AG08396 (cell line): ENCODE measurements around the gene UHRF1.
"Not testable (repeated sequence)": the region's sequence is repeated elsewhere in the genome, so short reads cannot be mapped to it uniquely, and the experiment has no call there.

ENCODE experiments used
- DNase-seq: peaks from one replicate; pipeline ENCODE4 v3.0.0; 2012; ENCODE audit warnings: low spot score, mixed read lengths

The UHRF1 gene

GRCh38 chr19:4971816-4972495 is 62.7 kb downstream of the UHRF1 start:
- DNase-seq = no peak

- peak; percentile 50 for DNase-seq
These were observed 63.4 kb downstream of the UHRF1 start for GRCh38 chr19:4972509-4973230.

- no peak for DNase-seq
These were observed 65.7 kb downstream of the UHRF1 start for GRCh38 chr19:4974880-4975469.

- DNase-seq = not testable (repeated sequence)
These were observed 66.3 kb downstream of the UHRF1 start for GRCh38 chr19:4975601-4976000.

DNA sequence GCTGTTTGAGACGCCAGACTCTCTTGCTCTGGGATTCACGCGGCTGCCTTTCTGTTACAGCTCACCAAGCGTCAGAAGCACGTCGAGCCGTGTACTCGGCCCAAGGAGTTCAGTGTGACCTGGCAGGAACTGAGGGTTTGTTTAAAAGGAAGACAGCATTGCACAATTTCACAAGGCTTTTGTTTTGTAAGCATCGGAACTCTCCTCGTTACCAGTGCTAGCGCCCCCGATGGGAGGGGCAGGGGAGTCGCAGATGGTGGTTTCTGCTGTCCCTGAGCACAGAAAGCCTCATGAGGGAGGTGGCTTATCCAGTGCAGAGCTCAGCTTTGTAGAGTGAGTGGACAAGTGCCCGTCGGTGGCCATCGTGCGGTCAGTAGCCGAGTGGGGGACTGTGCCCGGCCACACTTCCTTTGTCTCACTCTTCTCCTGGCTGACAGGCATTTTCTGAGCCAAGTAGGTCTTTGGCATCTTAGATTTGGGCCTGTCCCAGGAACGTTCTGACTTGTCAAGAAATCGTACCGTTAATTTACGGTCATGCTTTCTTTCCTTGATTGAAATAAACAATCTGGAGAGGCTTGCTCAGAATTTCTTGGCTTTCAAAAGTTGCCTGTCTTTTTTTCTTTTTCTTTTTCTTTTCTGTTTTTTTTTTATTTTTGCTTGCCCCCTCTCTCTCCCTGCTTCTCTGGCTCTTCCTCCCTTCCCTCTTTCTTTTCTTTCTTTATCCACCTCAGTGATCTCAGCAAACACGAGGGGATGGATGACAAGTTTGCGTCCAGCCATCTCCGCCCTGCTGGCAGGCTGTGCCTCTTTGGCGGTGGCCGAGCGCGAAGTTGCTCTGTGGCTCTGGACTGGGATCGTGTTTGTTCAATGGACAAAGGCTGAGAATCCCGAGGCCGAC is 67.3 kb downstream of the UHRF1 start:
- peak; percentile 89 for DNase-seq

DNA sequence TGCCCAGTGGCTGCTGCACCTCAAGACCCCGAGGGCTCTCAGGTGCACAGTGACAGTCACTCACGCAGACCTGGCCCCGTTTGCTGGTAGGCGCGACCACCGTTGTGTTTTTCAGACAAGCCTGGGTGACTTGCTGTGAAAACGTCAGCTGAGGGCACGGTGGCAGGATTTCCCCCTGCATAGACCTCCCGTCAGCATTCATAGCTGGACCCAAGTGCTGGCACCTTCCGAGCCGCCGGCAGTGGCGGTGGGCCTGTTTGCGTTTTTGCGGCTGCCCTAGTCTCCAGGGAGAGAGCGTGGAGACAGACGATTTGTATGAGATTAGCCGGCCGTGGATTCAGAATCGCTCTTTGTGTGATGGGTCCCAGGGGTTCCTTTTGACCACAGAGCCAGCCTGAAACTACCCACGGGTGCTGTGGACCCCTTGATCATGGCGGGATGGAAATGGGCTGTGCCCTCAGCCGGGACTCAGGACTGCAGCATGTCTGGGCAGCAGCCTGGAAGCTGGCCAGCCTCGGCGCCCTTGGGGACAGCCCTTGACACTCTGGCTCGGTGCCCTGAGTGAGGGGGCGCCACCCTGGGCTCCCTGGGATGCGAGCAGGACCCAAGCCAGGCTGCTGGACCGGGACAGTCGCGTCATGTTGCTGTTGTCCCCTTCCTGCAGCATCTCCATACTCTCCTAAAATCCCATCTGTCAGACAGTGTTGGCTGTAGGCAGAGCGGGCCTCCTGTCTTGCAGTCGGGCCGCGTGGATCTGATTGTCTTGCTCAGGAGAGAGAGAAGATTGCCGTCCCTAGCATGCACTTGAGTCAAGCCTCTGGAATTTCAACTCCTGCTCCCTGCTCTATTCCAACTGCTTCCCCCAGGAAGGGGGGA is 68.2 kb downstream of the UHRF1 start:
- DNase-seq = peak; percentile 88

- no peak for DNase-seq
These were observed 70.0 kb downstream of the UHRF1 start for GRCh38 chr19:4979211-4979807.

GRCh38 chr19:4980067-4980466 is 70.8 kb downstream of the UHRF1 start:
- no peak for DNase-seq

- no peak for DNase-seq
These were observed 71.8 kb downstream of the UHRF1 start for GRCh38 chr19:4980838-4981680.

GRCh38 chr19:4981681-4981958 is 72.3 kb downstream of the UHRF1 start:
- no peak for DNase-seq

GRCh38 chr19:4983346-4984105 is 74.2 kb downstream of the UHRF1 start:
- no peak for DNase-seq

- DNase-seq = no peak
These were observed 74.7 kb downstream of the UHRF1 start for GRCh38 chr19:4984106-4984380.

DNA sequence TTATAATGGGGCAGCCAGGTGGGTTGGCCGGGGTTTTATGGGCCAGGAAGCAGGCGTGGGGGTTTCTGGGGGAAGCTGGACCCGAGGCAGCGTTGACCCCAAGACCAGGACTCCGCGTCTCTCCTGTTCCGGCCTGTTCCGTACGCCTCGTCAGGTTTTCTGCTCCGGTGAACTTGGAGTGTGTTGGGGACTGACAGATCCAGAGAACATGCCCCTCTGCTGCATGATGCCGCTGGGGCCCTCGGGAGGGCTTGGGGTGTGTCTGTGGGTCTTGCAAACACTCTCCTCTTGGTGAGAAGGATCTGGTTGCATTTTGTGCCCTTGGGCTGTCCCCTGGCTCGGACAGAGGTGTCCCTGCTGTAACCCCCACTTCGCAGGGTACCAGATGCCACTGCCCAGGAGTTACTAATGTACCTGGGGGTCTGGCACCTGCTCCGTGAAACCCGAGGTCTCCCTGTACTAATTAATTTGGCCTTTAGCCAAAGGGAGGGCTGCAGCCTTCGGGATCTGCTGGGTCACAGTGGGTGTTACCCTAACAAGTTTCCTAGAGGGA is 75.2 kb downstream of the UHRF1 start:
- DNase-seq = no peak

- DNase-seq = no peak
These were observed 76.3 kb downstream of the UHRF1 start for GRCh38 chr19:4985551-4985991.

DNA sequence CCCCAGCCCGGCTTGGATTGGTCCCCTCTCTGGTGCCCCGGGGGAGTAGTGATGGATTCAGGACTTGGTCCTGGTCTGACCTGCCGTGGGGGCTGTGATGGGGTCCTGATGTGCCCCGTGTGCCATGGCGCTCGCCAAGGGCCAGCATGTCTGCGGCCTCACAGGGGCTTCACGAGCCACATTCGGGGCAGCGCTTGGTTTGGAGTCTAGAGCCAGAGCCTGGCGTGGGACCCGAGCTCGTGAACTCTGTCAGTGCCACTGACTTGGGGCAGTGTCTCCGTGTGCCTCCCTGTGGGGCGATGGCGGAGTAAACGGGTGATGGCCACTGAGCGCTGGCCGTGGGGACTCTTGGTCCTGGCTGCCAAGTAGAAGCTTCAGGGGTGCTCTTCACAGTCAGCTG is 76.8 kb downstream of the UHRF1 start:
- no peak for DNase-seq

DNA sequence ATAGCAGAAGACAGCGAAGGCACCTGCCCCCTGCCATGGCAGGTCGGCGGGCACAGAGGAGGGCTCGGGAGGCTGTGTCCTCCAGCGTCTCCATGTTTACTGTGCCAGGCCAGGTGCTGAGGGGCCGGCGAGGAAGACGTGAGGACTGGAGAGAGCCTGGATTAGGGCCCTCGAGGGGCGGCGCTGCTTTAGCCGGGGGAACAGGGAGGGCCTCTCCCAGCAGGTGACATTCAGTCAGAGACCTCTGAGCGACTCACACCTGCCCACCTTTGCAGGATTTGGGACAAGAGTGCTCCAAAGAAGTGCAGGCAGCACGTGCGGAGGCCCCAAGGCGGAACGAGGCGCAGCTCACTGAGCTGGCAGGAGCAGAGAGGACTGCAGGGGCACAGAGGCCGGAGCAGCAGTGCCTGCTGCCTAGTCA is 77.2 kb downstream of the UHRF1 start:
- DNase-seq = no peak

DNA sequence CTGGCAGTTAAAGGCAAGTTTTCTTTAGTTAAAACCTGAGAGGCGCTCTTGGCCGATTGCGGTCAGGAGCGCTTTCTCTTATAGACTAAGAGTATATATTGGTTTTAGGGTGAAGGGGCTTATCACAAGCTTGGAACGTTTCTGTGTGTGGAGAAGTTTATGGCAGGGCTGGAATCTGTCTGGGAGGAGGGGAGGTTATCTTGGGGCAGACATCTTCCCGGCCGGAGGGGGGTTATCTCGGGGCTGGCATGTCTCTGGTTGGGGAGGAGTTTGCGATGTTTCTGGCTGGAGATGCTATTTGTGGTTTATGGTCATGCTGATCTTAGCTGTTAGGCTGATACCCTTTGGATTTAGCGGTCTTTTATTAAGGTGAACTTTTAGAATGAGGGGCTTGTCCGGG is 78.0 kb downstream of the UHRF1 start:
- no peak for DNase-seq

- DNase-seq = no peak
These were observed 78.5 kb downstream of the UHRF1 start for GRCh38 chr19:4987692-4988370.

- peak; percentile 84 for DNase-seq
These were observed 79.5 kb downstream of the UHRF1 start for GRCh38 chr19:4988770-4989251.
